SK-N-SH (cell line): Measurements from ENCODE around the gene IRAK1BP1. TPM values are rescaled to one million over a fixed set of nuclear protein-coding genes. Genes with fewer than 3 reads are reported as not detected.
"Not testable (repeated sequence)": the region's sequence is repeated elsewhere in the genome, so short reads cannot be mapped to it uniquely, and the experiment has no call there.

Source experiments
- CTCF ChIA-PET: fragments of 300-600, 350-600 bp; formaldehyde crosslinking; extraction: SDS; loops from one replicate; lab custom pipeline; 2021; lab: Yijun Ruan, JAX
- POLR2A ChIA-PET: fragments of 350-600 bp; sonication (Branson Sonifier 250); formaldehyde crosslinking; extraction: SDS; loops from one replicate; lab custom pipeline; 2020; ENCODE audit warnings: antibody characterized with exemption, inconsistent platforms; lab: Yijun Ruan, JAX
- DNase-seq: peaks from one replicate; pipeline ENCODE4 v3.0.0; 2012
- H2AFZ ChIP-seq: fragments of 200-600 bp; sonication (generic); 2 replicates; pipeline ENCODE4 v1.8.1; 2016; ENCODE audit warnings: antibody characterized with exemption, mild to moderate bottlenecking, low read depth
- H3F3A ChIP-seq: fragments of 200-600 bp; sonication (generic); replicated peaks from 2 replicates; pipeline ENCODE3; 2016; ENCODE audit warnings: antibody characterized with exemption, mild to moderate bottlenecking; ENCODE audit not compliant: insufficient read depth
- H3K27ac ChIP-seq, 2 experiments: fragments of 200-500 bp in 1 of 2; fragments of 200-600 bp in 1 of 2; sonication (Bioruptor generic) in 1 of 2; sonication (generic), shearing (Covaris generic) in 1 of 2; 2 replicates each; pipeline versions ENCODE4 v1.5.1 to v1.6.1; 2014 to 2016; ENCODE audit warnings: low read depth in 2 of 2, inconsistent platforms in 1 of 2, low read length in 1 of 2, mild to moderate bottlenecking in 1 of 2, mixed read lengths in 1 of 2
- H3K27me3 ChIP-seq: fragments of 200-600 bp; sonication (generic), shearing (Covaris generic); 2 replicates; pipeline ENCODE4 v1.6.1; 2016; ENCODE audit warnings: mixed run types; ENCODE audit not compliant: insufficient read depth
- H3K36me3 ChIP-seq, 2 experiments: fragments of 200-500 bp in 1 of 2; fragments of 200-600 bp in 1 of 2; sonication (Bioruptor generic) in 1 of 2; sonication (generic) in 1 of 2; replicated peaks in 1 of 2; 2 replicates each; pipeline versions ENCODE3 to v1.5.1; 2014 to 2016; ENCODE audit warnings: low read length in 1 of 2, mild to moderate bottlenecking in 1 of 2; ENCODE audit not compliant: insufficient read depth in 2 of 2, control insufficient read depth in 1 of 2
- H3K4me1 ChIP-seq, 2 experiments: fragments of 200-500 bp in 1 of 2; fragments of 200-600 bp in 1 of 2; sonication (Bioruptor generic) in 1 of 2; sonication (generic), shearing (Covaris generic) in 1 of 2; 2 replicates each; pipeline versions ENCODE4 v1.5.1 to v1.6.1; 2014 to 2016; ENCODE audit warnings: low read depth in 1 of 2, low read length in 1 of 2, mixed run types in 1 of 2; ENCODE audit not compliant: insufficient read depth in 2 of 2, control insufficient read depth in 1 of 2
- H3K4me2 ChIP-seq: fragments of 200-600 bp; sonication (generic), shearing (Covaris generic); 2 replicates; pipeline ENCODE4 v1.6.1; 2017; ENCODE audit warnings: mixed run types
- H3K4me3 ChIP-seq, 2 experiments: fragments of 200-500 bp in 1 of 2; fragments of 200-600 bp in 1 of 2; sonication (Bioruptor generic) in 1 of 2; sonication (generic), shearing (Covaris generic) in 1 of 2; 2 replicates each; pipeline versions ENCODE4 v1.5.1 to v1.8.1; 2014 to 2016; ENCODE audit warnings: low read depth in 2 of 2, inconsistent platforms in 1 of 2, low read length in 1 of 2, mild to moderate bottlenecking in 1 of 2, mixed read lengths in 1 of 2, moderate library complexity in 1 of 2
- H3K79me2 ChIP-seq: fragments of 200-600 bp; sonication (generic); 2 replicates; pipeline ENCODE4 v1.8.1; 2017; ENCODE audit warnings: mild to moderate bottlenecking; ENCODE audit not compliant: insufficient read depth
- H3K9ac ChIP-seq: fragments of 200-600 bp; sonication (generic); 2 replicates; pipeline ENCODE4 v1.6.1; 2017; ENCODE audit warnings: mixed run types
- H3K9me2 ChIP-seq: fragments of 200-600 bp; sonication (generic); 2 replicates; pipeline ENCODE4 v1.6.1; 2017; ENCODE audit warnings: mixed run types
- H3K9me3 ChIP-seq: fragments of 200-600 bp; sonication (generic); 2 replicates; pipeline ENCODE4 v1.6.1; 2017; ENCODE audit warnings: mixed run types, mild to moderate bottlenecking, moderate library complexity
- H4K20me1 ChIP-seq: fragments of 200-600 bp; sonication (generic); 2 replicates; pipeline ENCODE4 v1.6.1; 2017; ENCODE audit warnings: mild to moderate bottlenecking, mixed run types; ENCODE audit not compliant: insufficient read depth
- ELF1 ChIP-seq: IDR thresholded peaks from 2 replicates; pipeline ENCODE4 v1.4.0; 2012
- FOSL2 ChIP-seq: IDR thresholded peaks from 2 replicates; pipeline ENCODE4 v1.4.0; 2012; ENCODE audit warnings: low read depth, mild to moderate bottlenecking, moderate library complexity, borderline replicate concordance
- FOXM1 ChIP-seq: IDR thresholded peaks from 2 replicates; pipeline ENCODE4 v1.4.0; 2012; ENCODE audit warnings: low read depth, mild to moderate bottlenecking
- GABPA ChIP-seq: IDR thresholded peaks from 2 replicates; pipeline ENCODE4 v1.4.0; 2012; ENCODE audit warnings: low read depth, mild to moderate bottlenecking
- JUND ChIP-seq: IDR thresholded peaks from 2 replicates; pipeline ENCODE4 v1.4.0; 2012
- NRF1 ChIP-seq: IDR thresholded peaks from 2 replicates; pipeline ENCODE4 v1.6.1; 2012; ENCODE audit warnings: low read depth, mild to moderate bottlenecking, low read length
- RCOR1 ChIP-seq: fragments of 150-350 bp; IDR thresholded peaks from 2 replicates; pipeline ENCODE4 v1.6.1; 2017; ENCODE audit warnings: antibody characterized with exemption, low read length
- SIN3A ChIP-seq: IDR thresholded peaks from 2 replicates; pipeline ENCODE4 v1.6.1; 2012; ENCODE audit warnings: low read depth, mild to moderate bottlenecking, low read length, moderate library complexity, borderline replicate concordance
- TAF1 ChIP-seq: IDR thresholded peaks from 2 replicates; pipeline ENCODE4 v1.6.1; 2012; ENCODE audit warnings: low read depth, mild to moderate bottlenecking, low read length, moderate library complexity, borderline replicate concordance
- TCF12 ChIP-seq: IDR thresholded peaks from 2 replicates; pipeline ENCODE4 v1.4.0; 2012
- TEAD4 ChIP-seq: IDR thresholded peaks from 2 replicates; pipeline ENCODE4 v1.4.0; 2012; ENCODE audit warnings: mild to moderate bottlenecking, borderline replicate concordance; ENCODE audit not compliant: insufficient read depth
- WGBS: methylation state at CpG from one replicate; pipeline ENCODE4 v1.1.6; 2017; ENCODE audit warnings: low lambda C conversion rate; 5-methylcytosine and 5-hydroxymethylcytosine counted together
- polyA plus RNA-seq, 3 experiments: library from polyadenylated mRNA; depleted of rRNA; stranded (reverse); fragments of >200 nt; gene quantifications; 2 replicates each; pipeline ENCODE4 v1.2.3, GENCODE V29; 2012

Gene IRAK1BP1
- polyA plus RNA-seq, 1 of the 3 experiments (the other 2 are of a cell fraction) = 1.8 TPM

DNA sequence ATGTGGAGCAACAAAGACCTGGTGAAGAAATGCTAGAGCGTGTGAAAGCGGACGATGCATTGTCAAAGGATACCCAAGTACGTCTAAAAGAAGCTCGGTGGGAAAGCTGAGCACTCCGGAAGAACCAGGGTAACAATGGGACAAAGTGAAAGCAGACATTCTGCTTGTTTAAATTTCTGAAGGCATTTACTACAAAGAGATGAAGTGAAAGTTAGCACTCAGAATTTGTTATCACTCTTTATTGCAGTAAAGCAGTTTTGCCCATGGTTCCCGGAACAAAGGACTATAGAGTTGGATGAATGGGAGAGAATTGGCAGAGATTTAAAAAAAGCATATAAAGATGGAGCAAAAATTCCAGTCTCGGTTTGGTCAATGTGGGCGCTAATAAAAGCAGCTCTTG is 12.8 kb upstream of the IRAK1BP1 start:
- no peak overlapping the region for H3K4me2 ChIP-seq

DNA sequence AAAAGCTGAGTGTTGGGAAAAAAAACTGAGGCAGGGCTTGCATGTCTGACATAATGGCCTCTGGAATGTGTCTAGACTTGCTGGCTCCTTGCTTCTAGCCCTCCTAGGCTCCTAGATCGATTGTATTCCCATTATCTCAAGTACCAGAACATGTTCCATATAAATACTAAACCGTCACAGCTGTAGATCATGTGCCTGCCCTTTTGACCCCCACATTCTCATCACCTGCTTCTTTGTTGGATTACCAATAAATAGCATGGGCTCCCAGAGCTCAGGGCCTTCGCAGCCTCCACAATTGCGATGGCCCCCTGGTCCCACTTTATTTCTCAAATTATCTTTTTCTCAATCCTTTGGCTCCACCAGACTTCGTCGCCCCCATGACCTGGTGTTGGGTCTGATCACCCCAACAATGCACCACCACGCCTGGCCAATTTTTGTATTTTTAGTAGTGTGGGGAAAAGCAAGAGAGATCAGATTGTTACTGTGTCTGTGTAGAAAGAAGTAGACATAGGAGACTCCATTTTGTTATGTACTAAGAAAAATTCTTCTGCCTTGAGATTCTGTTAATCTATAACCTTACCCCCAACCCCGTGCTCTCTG is 8.9 kb upstream of the IRAK1BP1 start:
- H3F3A ChIP-seq, H3K9me3 ChIP-seq, H3K4me2 ChIP-seq, POLR2A ChIA-PET, H3K9me2 ChIP-seq, H3K9ac ChIP-seq, H2AFZ ChIP-seq, H3K36me3 ChIP-seq, CTCF ChIA-PET, H3K79me2 ChIP-seq, H3K27ac ChIP-seq, DNase-seq, H3K4me1 ChIP-seq, H3K4me3 ChIP-seq, H3K27me3 ChIP-seq, H4K20me1 ChIP-seq: not testable (repeated sequence)
- WGBS = 85% methylated on average over 7 of the region's 8 CpGs

More for the DNA sequence above, 12.8 kb upstream of the IRAK1BP1 start:
- no peaks in the 10 kb centered on the region for H3F3A ChIP-seq
- ChIA-PET POLR2A (no interaction called here), CTCF (interaction anchor here (0.8 to 2.1 kb wide), 3 partner anchors 10 to 131 kb away, joined by 3 to 6 read pairs (median 4); partner anchors contain the start of gene IRAK1BP1)
- H3K27me3 ChIP-seq = no peaks in the 10 kb centered on the region
- H3K9ac ChIP-seq = no peak overlapping the region
- no peaks in the 10 kb centered on the region for H3K36me3 ChIP-seq
- no peaks in the 10 kb centered on the region for H3K4me1 ChIP-seq
- no peaks in the 10 kb centered on the region for H4K20me1 ChIP-seq
- H3K9me3 ChIP-seq = no peaks in the 10 kb centered on the region
- 98% methylated on average over 9 of the region's 9 CpGs for WGBS
- TF ChIP-seq FOSL2 = no peak
- TF ChIP-seq GABPA = no peak
- no peak for TF ChIP-seq TCF12
- no peak for TF ChIP-seq RCOR1
- no peak for TF ChIP-seq TEAD4
- no peak for TF ChIP-seq FOXM1
- no peak overlapping the region for H3K4me3 ChIP-seq
- H3K27ac ChIP-seq = no peak overlapping the region
- H3K79me2 ChIP-seq = no peaks in the 10 kb centered on the region
- no peak overlapping the region for H2AFZ ChIP-seq
- no peak for DNase-seq
- H3K9me2 ChIP-seq = no peaks in the 10 kb centered on the region

DNA sequence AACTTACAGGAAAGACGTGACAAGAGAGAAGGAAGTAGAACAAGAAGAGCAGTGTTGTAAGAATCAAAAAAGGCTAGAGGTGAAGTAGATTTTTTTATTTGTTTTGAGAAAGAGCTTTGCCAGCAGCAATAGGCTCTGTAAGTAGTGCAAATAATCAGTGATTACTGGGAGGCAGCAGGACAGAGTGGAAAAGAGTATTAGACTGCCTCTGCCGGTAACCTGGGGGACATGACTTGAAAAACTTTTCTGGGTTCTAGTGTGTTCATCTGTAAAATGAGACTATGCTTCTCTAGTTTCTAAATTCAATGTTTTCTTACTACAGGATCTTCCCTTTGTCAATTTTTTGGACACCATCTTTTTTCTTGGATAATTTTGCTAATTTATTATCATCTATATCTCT is 5.8 kb upstream of the IRAK1BP1 start:
- Histone ChIP-seq H3K27ac (no peak overlapping the region), H3K27me3 (no peaks in the 10 kb centered on the region), H4K20me1 (no peaks in the 10 kb centered on the region), H3K4me2 (no peak overlapping the region), H3K9me3 (no peaks in the 10 kb centered on the region), H3F3A (no peaks in the 10 kb centered on the region), H2AFZ (no peak overlapping the region), H3K9ac (no peak overlapping the region), H3K79me2 (0 out of 2 replicates have a peak, but pooled peaks cover 4% of the 10 kb centered on the region), H3K4me1 (peaks cover 0 to 1% of the 10 kb centered on the region in 2 experiments; a peak in 2 of 4 replicates), H3K9me2 (no peaks in the 10 kb centered on the region), H3K4me3 (no peak overlapping the region), H3K36me3 (no peaks in the 10 kb centered on the region)
- no peak for TF ChIP-seq TAF1
- no peak for TF ChIP-seq ELF1
- no peak for TF ChIP-seq JUND
- no peak for TF ChIP-seq SIN3A
- TF ChIP-seq NRF1 = no peak
- TF ChIP-seq FOXM1 = no peak
- whole genome bisulfite sequencing = 82% methylated on average over 2 of the region's 2 CpGs
- DNase-seq = no peak
- ChIA-PET CTCF (no interaction called here), POLR2A (no interaction called here)
